ENCODE measurements around the gene NR2C2. TPM values are rescaled to one million over a fixed set of nuclear protein-coding genes. Genes with fewer than 3 reads are reported as not detected.

Gene NR2C2
- total and polyA plus RNA-seq, 9 of the 15 experiments (the other 6 are each of a cell fraction or from before 2014, with no cell fraction given): 6.1 to 33.0 (median 14.6) TPM

GRCh38 chr3:14947886-14948608, 664 bp downstream of the NR2C2 start (continued):
- TF ChIP-seq MGA (IDR thresholded peaks at IDR 0.05) (peak; percentile 55; the same call in 1 of the 2 replicates), CREB3L1 (IDR thresholded peaks at IDR 0.05; ENCODE audit: borderline replicate concordance, low read depth) (no peak), KLF1 (tag; IDR thresholded peaks at IDR 0.05) (peak; percentile 78), ZNF561 (CRISPR knock-in tag; conservative IDR thresholded peaks at IDR 0.05) (no peak), PHF20 (IDR thresholded peaks at IDR 0.05; ENCODE audit: partially characterized antibody) (no peak), MEF2D (tag; conservative IDR thresholded peaks at IDR 0.05; ENCODE audit: low read depth) (no peak), GMEB1 (CRISPR knock-in tag; IDR thresholded peaks at IDR 0.05) (no peak; the same call in 1 of the 2 replicates), ZNF124 (CRISPR knock-in tag; IDR thresholded peaks at IDR 0.05) (no peak)
